Measurements from ENCODE around the gene GPR84. TPM values are rescaled to one million over a fixed set of nuclear protein-coding genes. Genes with fewer than 3 reads are reported as not detected.

The GPR84 gene
- total and polyA plus RNA-seq, 2 experiments from 2014 or later: not detected

- no peak for DNase-seq (ENCODE audit: low spot score)
- ATAC-seq: no peak
- Mint-ChIP-seq H3K9me3 (no peaks in the 10 kb centered on the region), H3K4me1 (peaks cover 28% of the 10 kb centered on the region), H3K4me3 (no peak overlapping the region), H3K27ac (no peak overlapping the region), H3K27me3 (ENCODE audit: insufficient read depth, low read depth, poor library complexity) (peaks cover 18% of the 10 kb centered on the region), H3K36me3 (ENCODE audit: low read depth) (peaks cover 40% of the 10 kb centered on the region)
- Histone ChIP-seq H3K36me3 (ENCODE audit: insufficient read depth) (0 out of 2 replicates have a peak, but pooled peaks cover 5% of the 10 kb centered on the region), H2AFZ (no peak overlapping the region), H4K20me1 (replicated peaks; ENCODE audit: insufficient read depth) (no peaks in the 10 kb centered on the region; the same call in 1 of the 2 replicates), H3K4me1 (ENCODE audit: insufficient read depth) (peaks cover 23% of the 10 kb centered on the region), H3K4me3 (no peak overlapping the region), H3K27ac (ENCODE audit: low read depth) (no peak overlapping the region), H3F3A (replicated peaks; ENCODE audit: low read depth) (no peaks in the 10 kb centered on the region), H3K9me2 (ENCODE audit: insufficient read depth) (0 out of 2 replicates have a peak, but pooled peaks cover 9% of the 10 kb centered on the region), H3K79me2 (replicated peaks; ENCODE audit: insufficient read depth) (no peaks in the 10 kb centered on the region), H3K4me2 (no peak overlapping the region), H3K27me3 (ENCODE audit: insufficient read depth) (peaks cover 15% of the 10 kb centered on the region)
- no peak for TF ChIP-seq ZNF462 (CRISPR knock-in tag; IDR thresholded peaks at IDR 0.05)
These were observed 31.3 kb upstream of the GPR84 start for GRCh38 chr12:54395545-54395944.

GRCh38 chr12:54394986-54395385 lies 30.7 kb upstream of the GPR84 start:
- Histone ChIP-seq H3K79me2 (replicated peaks; ENCODE audit: insufficient read depth) (no peaks in the 10 kb centered on the region), H3K36me3 (ENCODE audit: insufficient read depth) (0 out of 2 replicates have a peak, but pooled peaks cover 5% of the 10 kb centered on the region), H3K27me3 (ENCODE audit: insufficient read depth) (peaks cover 15% of the 10 kb centered on the region), H4K20me1 (replicated peaks; ENCODE audit: insufficient read depth) (no peaks in the 10 kb centered on the region; the same call in 1 of the 2 replicates), H3K9me2 (ENCODE audit: insufficient read depth) (0 out of 2 replicates have a peak, but pooled peaks cover 9% of the 10 kb centered on the region), H2AFZ (no peak overlapping the region), H3K4me1 (ENCODE audit: insufficient read depth) (peaks cover 27% of the 10 kb centered on the region), H3K4me3 (no peak overlapping the region), H3K27ac (ENCODE audit: low read depth) (no peak overlapping the region), H3F3A (replicated peaks; ENCODE audit: low read depth) (no peaks in the 10 kb centered on the region), H3K4me2 (no peak overlapping the region)
- Mint-ChIP-seq H3K36me3 (ENCODE audit: low read depth) (peaks cover 40% of the 10 kb centered on the region), H3K27me3 (ENCODE audit: insufficient read depth, low read depth, poor library complexity) (peaks cover 18% of the 10 kb centered on the region), H3K4me1 (peaks cover 32% of the 10 kb centered on the region), H3K27ac (no peak overlapping the region), H3K9me3 (no peaks in the 10 kb centered on the region), H3K4me3 (no peak overlapping the region; the same call in 2 of the 3 replicates)
- DNase-seq (ENCODE audit: low spot score) (no peak), ATAC-seq (no peak)
- TF ChIP-seq ZNF331 (CRISPR knock-in tag; IDR thresholded peaks at IDR 0.05; ENCODE audit: low read depth) (no peak), ETS1 (IDR thresholded peaks at IDR 0.05) (no peak)
